H1 (cell line): ENCODE data around the gene SLC7A14. TPM values are rescaled to one million over a fixed set of nuclear protein-coding genes. Genes with fewer than 3 reads are reported as not detected.

Source experiments
- CTCF ChIA-PET: fragments of 300-600 bp; sonication (Branson Sonifier 250); formaldehyde crosslinking; loops from one replicate; lab custom pipeline; 2021; ENCODE audit not compliant: partially characterized antibody; lab: Charles Lee
- POLR2A ChIA-PET: fragments of 300-600 bp; sonication (Branson Sonifier 250); formaldehyde crosslinking; loops from one replicate; lab custom pipeline; 2021; ENCODE audit warnings: inconsistent platforms; ENCODE audit not compliant: partially characterized antibody; lab: Charles Lee
- DNase-seq, 2 experiments: peaks; one replicate each; pipeline versions ENCODE4 v3.0.0 to v3.0.0-alpha.2; 2010 to 2022; ENCODE audit warnings: low spot score in 2 of 2, low read depth in 1 of 2, mixed read lengths in 1 of 2
- FAIRE-seq: peaks from 2 replicates; lab custom pipeline; 2011; peaks lifted over from hg19 to GRCh38; lab: Jason Lieb, UNC
- H2AFZ ChIP-seq: 2 replicates; pipeline ENCODE4 v1.8.1; 2012; ENCODE audit warnings: low read length, inconsistent platforms
- H2AK5ac ChIP-seq: 2 replicates; pipeline ENCODE4 v1.6.1; 2013; ENCODE audit warnings: low read depth, low read length
- H2BK120ac ChIP-seq: replicated peaks from 2 replicates; pipeline ENCODE3; 2013; ENCODE audit warnings: low read depth, low read length, inconsistent platforms
- H2BK12ac ChIP-seq: 2 replicates; pipeline ENCODE4 v1.6.1; 2013; ENCODE audit warnings: low read depth, low read length
- H2BK15ac ChIP-seq: 2 replicates; pipeline ENCODE4 v1.6.1; 2013; ENCODE audit warnings: low read length
- H2BK20ac ChIP-seq: 2 replicates; pipeline ENCODE4 v1.6.1; 2013; ENCODE audit warnings: low read length
- H2BK5ac ChIP-seq: 2 replicates; pipeline ENCODE4 v1.6.1; 2013; ENCODE audit warnings: low read depth, low read length
- H3K14ac ChIP-seq: 2 replicates; pipeline ENCODE4 v1.6.1; 2013; ENCODE audit warnings: inconsistent platforms; ENCODE audit not compliant: insufficient read length
- H3K18ac ChIP-seq: 2 replicates; pipeline ENCODE4 v1.6.1; 2013; ENCODE audit warnings: low read length; ENCODE audit errors: extremely low read depth
- H3K23ac ChIP-seq: 2 replicates; pipeline ENCODE4 v1.6.1; 2013; ENCODE audit warnings: inconsistent platforms; ENCODE audit not compliant: insufficient read length
- H3K23me2 ChIP-seq: 2 replicates; pipeline ENCODE4 v1.6.1; 2013; ENCODE audit warnings: low read depth, low read length
- H3K27ac ChIP-seq: 2 replicates; pipeline ENCODE4 v1.6.1; 2011; ENCODE audit warnings: low read depth, low read length, inconsistent platforms
- H3K27me3 ChIP-seq, 4 experiments: replicated peaks in 1 of 4; 1 replicate in 1 of 4; 2 replicates in 3 of 4; pipeline versions ENCODE4 v1.6.1 to v1.8.1; 2011 to 2013; ENCODE audit warnings: low read length in 3 of 4, mild to moderate bottlenecking in 3 of 4, inconsistent platforms in 2 of 4, mixed read lengths in 2 of 4, moderate library complexity in 1 of 4; ENCODE audit not compliant: control insufficient read depth in 3 of 4, insufficient read depth in 3 of 4; ENCODE audit errors: extremely low read depth in 1 of 4
- H3K36me3 ChIP-seq, 4 experiments: 2 replicates each; pipeline versions ENCODE4 v1.6.1 to v1.8.1; 2011 to 2013; ENCODE audit warnings: mild to moderate bottlenecking in 4 of 4, low read length in 3 of 4, moderate library complexity in 2 of 4, control low read depth in 1 of 4, inconsistent platforms in 1 of 4; ENCODE audit not compliant: insufficient read depth in 4 of 4, control insufficient read depth in 2 of 4
- H3K4ac ChIP-seq: replicated peaks from 2 replicates; pipeline ENCODE3; 2013; ENCODE audit warnings: low read length, low read depth, mixed read lengths, inconsistent platforms; ENCODE audit not compliant: insufficient read length
- H3K4me1 ChIP-seq, 4 experiments: replicated peaks in 1 of 4; 1 replicate in 1 of 4; 2 replicates in 3 of 4; pipeline versions ENCODE4 v1.6.1 to v1.8.1; 2011 to 2013; ENCODE audit warnings: low read length in 3 of 4, inconsistent platforms in 2 of 4, mixed read lengths in 1 of 4; ENCODE audit not compliant: insufficient read depth in 4 of 4, control insufficient read depth in 3 of 4
- H3K4me2 ChIP-seq, 2 experiments: 2 replicates each; pipeline versions ENCODE4 v1.6.1 to v1.8.1; 2011 to 2013; ENCODE audit warnings: low read depth in 2 of 2, low read length in 2 of 2, control low read depth in 1 of 2, inconsistent platforms in 1 of 2, mild to moderate bottlenecking in 1 of 2; ENCODE audit not compliant: insufficient read depth in 1 of 2
- H3K4me3 ChIP-seq, 4 experiments: fragments of 200-600, 300-600 bp in 1 of 4; sonication (generic), shearing (Covaris generic), sonication (Bioruptor Twin) in 1 of 4; 2 replicates each; pipeline versions ENCODE4 v1.5.1 to v1.8.1; 2011 to 2016; ENCODE audit warnings: low read length in 4 of 4, low read depth in 3 of 4, control low read depth in 2 of 4, inconsistent platforms in 2 of 4, mild to moderate bottlenecking in 2 of 4, mixed read lengths in 1 of 4, moderate library complexity in 1 of 4; ENCODE audit not compliant: insufficient read depth in 2 of 4; ENCODE audit errors: extremely low read depth in 1 of 4
- H3K56ac ChIP-seq: replicated peaks from 2 replicates; pipeline ENCODE3; 2013; ENCODE audit warnings: low read depth, mild to moderate bottlenecking, mixed read lengths, low read length, inconsistent platforms; ENCODE audit not compliant: insufficient read length
- H3K79me1 ChIP-seq: 2 replicates; pipeline ENCODE4 v1.6.1; 2013; ENCODE audit warnings: low read depth, low read length, control low read depth
- H3K79me2 ChIP-seq, 2 experiments: 2 replicates each; pipeline versions ENCODE4 v1.6.1 to v1.8.1; 2012 to 2013; ENCODE audit warnings: low read length in 2 of 2, mild to moderate bottlenecking in 2 of 2, inconsistent platforms in 1 of 2; ENCODE audit not compliant: insufficient read depth in 2 of 2, control insufficient read depth in 1 of 2
- H3K9ac ChIP-seq, 4 experiments: replicated peaks in 1 of 4; 1 replicate in 1 of 4; 2 replicates in 3 of 4; pipeline versions ENCODE4 v1.6.1 to v1.8.1; 2011 to 2013; ENCODE audit warnings: low read depth in 3 of 4, low read length in 3 of 4, control low read depth in 2 of 4, mild to moderate bottlenecking in 2 of 4, moderate library complexity in 2 of 4, inconsistent platforms in 1 of 4; ENCODE audit errors: extremely low read depth in 1 of 4
- H3K9me3 ChIP-seq, 2 experiments: 2 replicates each; pipeline versions ENCODE4 v1.6.1 to v1.8.1; 2012 to 2013; ENCODE audit warnings: mild to moderate bottlenecking in 2 of 2, moderate library complexity in 2 of 2, control low read depth in 1 of 2, inconsistent platforms in 1 of 2, low read depth in 1 of 2, low read length in 1 of 2, mixed read lengths in 1 of 2; ENCODE audit not compliant: insufficient read depth in 2 of 2
- H4K20me1 ChIP-seq, 2 experiments: replicated peaks in 1 of 2; 2 replicates each; pipeline versions ENCODE3 to v1.8.1; 2011 to 2013; ENCODE audit warnings: inconsistent platforms in 2 of 2, low read length in 2 of 2, mild to moderate bottlenecking in 1 of 2; ENCODE audit not compliant: insufficient read depth in 2 of 2, control insufficient read depth in 1 of 2
- H4K5ac ChIP-seq: 2 replicates; pipeline ENCODE4 v1.6.1; 2013; ENCODE audit warnings: low read length, low read depth, mixed read lengths, inconsistent platforms; ENCODE audit not compliant: insufficient read length
- H4K8ac ChIP-seq: 2 replicates; pipeline ENCODE4 v1.8.0; 2013; ENCODE audit warnings: mild to moderate bottlenecking, moderate library complexity, low read length, inconsistent platforms; ENCODE audit not compliant: insufficient read depth; ENCODE audit errors: extremely low read depth
- H4K91ac ChIP-seq: replicated peaks from 2 replicates; pipeline ENCODE3; 2013; ENCODE audit warnings: low read length, mixed read lengths, inconsistent platforms; ENCODE audit not compliant: insufficient read length
- POU5F1 ChIP-seq: IDR thresholded peaks from 2 replicates; pipeline ENCODE4 v1.6.1; 2011; ENCODE audit warnings: low read depth, mild to moderate bottlenecking, low read length, moderate library complexity
- SAP30 ChIP-seq: fragments of 300-600 bp; sonication (generic); IDR thresholded peaks from 2 replicates; pipeline ENCODE4 v1.7.1; 2012; ENCODE audit warnings: low read length, moderate library complexity, mild to moderate bottlenecking, inconsistent platforms; ENCODE audit not compliant: insufficient read depth, insufficient replicate concordance
- WGBS, 2 experiments: shearing (Covaris generic) in 1 of 2; methylation state at CpG; one replicate each; pipeline versions ENCODE4 v1.1.6 to v1.1.7; 2013 to 2015; ENCODE audit warnings: low lambda C conversion rate in 2 of 2, mixed read lengths in 2 of 2, inconsistent platforms in 1 of 2, low coverage in 1 of 2, missing lambda C conversion rate in 1 of 2; ENCODE audit not compliant: insufficient replicate concordance in 2 of 2, insufficient coverage in 1 of 2, insufficient read length in 1 of 2; ENCODE audit errors: extremely low coverage in 1 of 2, missing lambda C conversion rate in 1 of 2; 5-methylcytosine and 5-hydroxymethylcytosine counted together
- polyA plus RNA-seq, 7 experiments: library from polyadenylated mRNA; depleted of rRNA in 3 of 7; stranded (reverse) in 5 of 7; unstranded in 2 of 7; fragments of >200 nt in 5 of 7; fragments of 200-250 nt in 2 of 7; gene quantifications; 1 replicate in 5 of 7; 2 replicates in 1 of 7; 4 replicates in 1 of 7; pipeline versions ENCODE4 v1.2.1 to v1.2.3, GENCODE V29; 2011 to 2013; ENCODE audit warnings: missing spikeins in 2 of 7, mixed read lengths in 2 of 7
- total RNA-seq: library from RNA; stranded (reverse); fragmentation: NEBNext Ultra II Directional; extraction: Animal tissue kit (Norgen Biotek cat#: 25700); gene quantifications from 2 replicates; pipeline ENCODE4 v1.2.1, GENCODE V29; 2021

SLC7A14 gene
- total and polyA plus RNA-seq, 2 of the 8 experiments (the other 6 are each of a cell fraction or from before 2014, with no cell fraction given) = 0.21 to 0.95 TPM

GRCh38 chr3:170417090-170417489 is 168.8 kb downstream of the SLC7A14 start:
- H4K91ac ChIP-seq = no peak overlapping the region
- H2BK15ac ChIP-seq = no peak overlapping the region
- no peak overlapping the region for H2AFZ ChIP-seq
- CTCF ChIA-PET = interaction anchor here (0.7 to 10.6 kb wide), 6 partner anchors 59 to 395 kb away, joined by 3 to 273 read pairs (median 6); no protein-coding TSS in a partner anchor
- no peak overlapping the region for H2BK120ac ChIP-seq
- H2BK5ac ChIP-seq = no peak overlapping the region
- peaks cover 10 to 39% (median 31%) of the 10 kb centered on the region in 4 experiments for H3K27me3 ChIP-seq
- POLR2A ChIA-PET = interaction anchor here (1.1 kb wide), 1 partner anchor 53 kb away, joined by 3 read pairs; no protein-coding TSS in a partner anchor
- no peak overlapping the region for H2BK12ac ChIP-seq
- no peak overlapping the region for H3K14ac ChIP-seq
- peaks cover 3 to 11% (median 6%) of the 10 kb centered on the region in 4 experiments for H3K4me1 ChIP-seq
- DNase-seq = no peak
- H2BK20ac ChIP-seq = no peak overlapping the region
- H3K18ac ChIP-seq = no peak overlapping the region
- H4K8ac ChIP-seq = no peak overlapping the region
- H3K9me3 ChIP-seq = no peaks in the 10 kb centered on the region
- H3K4ac ChIP-seq = no peak overlapping the region
- no peak overlapping the region for H3K23ac ChIP-seq
- no peak overlapping the region for H3K9ac ChIP-seq
- H4K5ac ChIP-seq = no peak overlapping the region
- H4K20me1 ChIP-seq = peaks cover 0 to 3% of the 10 kb centered on the region in 2 experiments
- H3K27ac ChIP-seq = no peak overlapping the region
- no peak overlapping the region for H3K4me3 ChIP-seq
- H3K79me1 ChIP-seq = no peaks in the 10 kb centered on the region
- H3K23me2 ChIP-seq = peaks cover 7% of the 10 kb centered on the region; the same call in 1 of the 2 replicates
- no peak for FAIRE-seq
- H3K4me2 ChIP-seq = no peak overlapping the region
- no peaks in the 10 kb centered on the region for H3K36me3 ChIP-seq
- TF ChIP-seq POU5F1 = no peak
- no peak for TF ChIP-seq SAP30
- H3K79me2 ChIP-seq = no peaks in the 10 kb centered on the region
- WGBS, 2 experiments = 92% methylated on average over 1 of the region's 1 CpG; no CpG with 5 or more reads in 1 of the 2 experiments
- no peak overlapping the region for H3K56ac ChIP-seq
- H2AK5ac ChIP-seq = no peak overlapping the region
